ENCODE data around the gene STAP2.
A peak's percentile ranks its signal among the peaks of the same experiment; 100 is the strongest.

STAP2 gene, protein sequence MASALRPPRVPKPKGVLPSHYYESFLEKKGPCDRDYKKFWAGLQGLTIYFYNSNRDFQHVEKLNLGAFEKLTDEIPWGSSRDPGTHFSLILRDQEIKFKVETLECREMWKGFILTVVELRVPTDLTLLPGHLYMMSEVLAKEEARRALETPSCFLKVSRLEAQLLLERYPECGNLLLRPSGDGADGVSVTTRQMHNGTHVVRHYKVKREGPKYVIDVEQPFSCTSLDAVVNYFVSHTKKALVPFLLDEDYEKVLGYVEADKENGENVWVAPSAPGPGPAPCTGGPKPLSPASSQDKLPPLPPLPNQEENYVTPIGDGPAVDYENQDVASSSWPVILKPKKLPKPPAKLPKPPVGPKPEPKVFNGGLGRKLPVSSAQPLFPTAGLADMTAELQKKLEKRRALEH

DNA sequence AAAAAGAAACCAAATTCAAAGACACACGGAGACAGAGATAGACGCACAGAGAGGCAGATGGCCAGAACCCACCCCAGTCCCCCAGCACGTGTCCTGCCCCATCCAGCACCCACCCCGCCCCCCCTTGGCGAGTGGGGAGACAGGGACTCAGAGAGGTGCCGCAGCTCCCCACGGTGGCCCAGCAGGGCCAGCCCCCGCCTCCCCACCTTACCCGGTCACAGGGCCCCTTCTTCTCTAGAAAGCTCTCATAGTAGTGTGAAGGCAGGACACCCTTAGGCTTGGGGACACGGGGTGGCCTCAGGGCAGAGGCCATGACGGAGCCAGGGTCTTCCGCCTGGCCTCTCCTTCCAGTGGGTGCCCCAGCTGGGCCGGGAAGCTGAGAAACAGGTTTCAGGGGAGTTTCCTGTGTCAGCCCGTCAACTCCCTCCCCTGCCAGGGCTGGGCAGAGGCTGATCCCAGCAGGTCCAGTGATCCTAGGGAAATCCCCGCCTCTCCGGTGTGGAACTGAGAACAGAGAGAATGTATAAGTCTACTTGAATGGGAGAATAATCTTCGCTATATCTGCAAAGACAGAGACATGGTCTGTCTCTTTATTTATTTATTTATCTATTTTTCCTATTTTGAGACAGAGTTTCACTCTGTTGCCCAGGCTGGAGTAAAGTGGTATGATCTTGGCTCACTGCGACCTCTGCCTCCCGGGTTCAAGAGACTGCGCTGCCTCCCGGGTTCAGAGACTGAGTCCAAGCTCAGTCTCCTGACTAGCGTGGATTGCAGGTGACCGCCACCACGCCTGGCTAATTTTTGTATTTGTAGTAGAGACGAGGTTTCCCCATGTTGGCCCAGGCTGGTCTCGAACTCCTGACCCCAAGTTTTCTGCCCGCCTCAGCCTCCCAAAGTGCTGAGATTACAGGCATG is at the start of gene STAP2:
TSS of gene STAP2 (minus strand) at position 387 of the 915 bp plus-strand sequence. CDS start at position 313, 74 bp downstream.
- FAIRE-seq (no peak), DNase-seq (ENCODE audit: low spot score) (peak; percentile 52)

GRCh38 chr19:4386041-4386782 is 47.6 kb upstream of the STAP2 start:
- FAIRE-seq (no peak), DNase-seq (ENCODE audit: low spot score) (no peak)

DNA sequence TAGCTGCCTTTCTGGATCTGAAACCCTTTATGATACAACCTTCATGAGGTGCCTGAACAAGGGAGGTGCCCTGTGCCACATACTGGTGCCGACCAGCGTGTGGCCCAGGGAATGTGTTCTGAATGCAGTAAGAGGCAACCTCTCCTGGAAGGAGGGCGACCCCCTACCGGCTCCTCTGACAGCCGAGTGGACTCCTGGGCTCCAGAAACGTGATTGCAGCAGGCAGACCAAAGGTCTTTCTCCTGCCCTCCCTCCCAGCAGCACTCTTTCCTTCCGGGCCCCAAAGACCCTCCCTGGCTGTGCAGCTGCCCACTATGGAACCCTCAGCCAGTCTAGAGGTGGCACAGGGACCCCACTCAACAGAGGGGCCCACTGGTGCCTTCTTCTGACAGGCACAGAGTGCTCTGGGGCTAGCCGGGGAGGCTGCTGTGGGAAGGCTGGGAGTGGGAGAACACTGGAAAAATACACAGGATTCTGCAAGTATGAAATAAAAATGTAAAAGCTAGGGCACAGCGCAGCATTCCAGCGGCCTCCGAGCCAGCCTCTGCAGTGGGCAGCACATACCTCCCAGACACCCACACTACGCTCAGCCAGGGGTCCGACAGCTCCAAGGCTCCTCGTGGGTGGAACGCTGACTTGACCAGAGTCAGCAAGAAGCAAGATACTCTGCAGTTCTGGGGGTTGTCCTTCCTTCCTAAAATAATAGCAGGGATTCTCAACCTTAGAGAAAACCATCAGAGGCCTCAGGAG is 46.8 kb upstream of the STAP2 start:
- no peak for FAIRE-seq
- no peak for DNase-seq (ENCODE audit: low spot score)

- DNase-seq (ENCODE audit: low spot score) (no peak), FAIRE-seq (no peak)
Measured at GRCh38 chr19:4380254-4380727, 41.7 kb upstream of the STAP2 start.

DNA sequence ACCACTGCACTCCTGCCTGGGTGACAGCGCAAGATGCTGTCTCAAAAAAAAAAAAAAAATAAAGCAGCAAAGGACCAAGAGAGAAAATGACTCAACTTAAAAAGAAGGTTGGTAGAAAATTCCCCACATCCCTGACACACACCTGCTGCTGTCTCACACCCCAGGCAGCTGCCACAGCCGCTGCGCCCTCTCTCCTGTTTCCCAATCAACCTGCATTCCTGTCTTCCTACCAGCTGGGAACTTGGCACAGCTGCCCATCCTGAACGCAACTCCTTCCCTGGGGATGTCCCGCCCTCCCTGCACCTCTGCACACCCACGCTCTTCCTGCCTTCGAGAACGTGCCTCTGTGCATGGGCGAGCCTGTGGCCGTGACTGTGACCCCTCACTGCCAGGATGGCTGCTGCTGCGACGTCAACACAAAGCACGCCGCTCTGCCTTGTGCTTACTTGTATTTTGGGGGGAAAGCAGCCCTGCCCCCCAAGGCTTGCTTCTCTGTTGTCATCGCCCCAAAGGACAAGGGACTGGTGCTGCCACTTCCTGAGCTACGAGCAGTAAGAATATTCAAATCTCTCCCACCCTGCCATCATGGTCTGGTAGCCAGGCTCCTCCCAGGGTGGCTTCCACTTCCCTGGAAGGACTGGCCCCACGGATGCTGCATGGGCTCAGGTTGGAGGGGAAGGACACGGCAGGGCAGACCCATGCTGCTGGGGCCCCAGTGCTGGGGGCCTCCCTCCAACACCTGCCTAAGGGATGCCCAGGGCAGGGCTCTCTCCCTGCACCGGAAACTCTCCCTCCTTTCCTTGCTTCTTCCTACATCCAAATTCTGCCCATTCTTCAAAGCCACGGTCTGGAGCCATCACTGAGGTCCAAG is 41.0 kb upstream of the STAP2 start:
- DNase-seq (ENCODE audit: low spot score) (peak; percentile 89), FAIRE-seq (peak; percentile 77)

DNA sequence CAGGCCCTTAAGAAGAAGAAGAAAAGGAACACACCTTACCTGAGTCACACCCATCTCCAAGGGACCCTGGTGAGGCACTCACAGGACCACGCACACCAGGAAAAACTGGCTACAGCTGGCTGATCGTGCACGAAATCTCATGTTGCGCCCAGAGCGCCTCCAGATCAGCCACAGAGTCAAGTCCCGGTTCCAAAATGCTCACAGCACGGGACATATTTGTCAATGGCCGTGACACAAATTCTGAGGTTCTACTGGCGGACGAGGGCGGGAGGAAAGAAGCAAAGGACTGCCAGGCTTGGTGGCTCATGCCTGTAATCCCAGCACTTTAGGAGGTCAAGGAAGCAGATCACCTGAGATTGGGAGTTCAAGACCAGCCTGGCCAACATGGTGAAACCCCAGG is 40.3 kb upstream of the STAP2 start:
- no peak for FAIRE-seq

DNA sequence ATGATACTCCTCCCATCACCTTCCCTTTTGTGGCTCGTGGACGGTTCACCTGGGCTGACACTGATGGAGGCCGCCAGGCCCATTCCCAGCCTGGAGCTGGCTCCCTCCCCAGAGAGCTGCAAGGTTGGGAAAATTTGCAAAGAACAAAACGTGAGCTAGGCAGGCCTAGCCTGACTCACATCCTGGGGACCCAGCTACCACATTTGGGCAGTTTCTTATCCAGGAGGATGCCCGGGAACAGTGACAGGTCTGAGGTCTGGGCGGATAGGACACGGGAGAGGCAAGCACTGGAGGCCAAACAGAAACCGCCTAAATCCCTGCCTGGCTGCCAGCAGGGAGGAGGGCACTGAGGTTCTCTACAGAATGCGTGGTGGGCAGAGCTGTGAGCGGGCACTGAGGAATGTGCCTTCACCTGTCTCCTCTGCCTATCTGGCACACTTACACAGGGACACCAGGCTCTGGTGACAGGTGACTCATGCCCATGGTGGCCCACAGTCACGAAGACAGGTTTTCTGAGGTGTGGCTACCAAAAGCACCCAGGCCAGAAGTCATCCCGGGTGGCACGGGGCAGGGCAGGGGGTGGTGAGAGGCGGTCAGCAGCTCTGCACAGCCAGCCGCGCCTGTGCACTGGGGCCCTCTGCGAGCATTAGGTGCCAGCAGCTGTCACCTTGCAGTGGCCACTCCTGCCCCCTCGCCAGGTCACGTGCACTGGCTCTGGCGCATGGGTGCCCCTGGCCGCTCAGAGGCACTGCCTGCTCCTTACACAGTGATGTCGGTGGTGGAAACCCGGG is 38.6 kb upstream of the STAP2 start:
- FAIRE-seq, result peak; percentile 68
- peak; percentile 76 for DNase-seq (ENCODE audit: low spot score)

More for the DNA sequence above, 40.3 kb upstream of the STAP2 start:
- DNase-seq (ENCODE audit: low spot score), result no peak

GRCh38 chr19:4376671-4376990 is 38.0 kb upstream of the STAP2 start:
- FAIRE-seq (no peak), DNase-seq (ENCODE audit: low spot score) (no peak)

DNA sequence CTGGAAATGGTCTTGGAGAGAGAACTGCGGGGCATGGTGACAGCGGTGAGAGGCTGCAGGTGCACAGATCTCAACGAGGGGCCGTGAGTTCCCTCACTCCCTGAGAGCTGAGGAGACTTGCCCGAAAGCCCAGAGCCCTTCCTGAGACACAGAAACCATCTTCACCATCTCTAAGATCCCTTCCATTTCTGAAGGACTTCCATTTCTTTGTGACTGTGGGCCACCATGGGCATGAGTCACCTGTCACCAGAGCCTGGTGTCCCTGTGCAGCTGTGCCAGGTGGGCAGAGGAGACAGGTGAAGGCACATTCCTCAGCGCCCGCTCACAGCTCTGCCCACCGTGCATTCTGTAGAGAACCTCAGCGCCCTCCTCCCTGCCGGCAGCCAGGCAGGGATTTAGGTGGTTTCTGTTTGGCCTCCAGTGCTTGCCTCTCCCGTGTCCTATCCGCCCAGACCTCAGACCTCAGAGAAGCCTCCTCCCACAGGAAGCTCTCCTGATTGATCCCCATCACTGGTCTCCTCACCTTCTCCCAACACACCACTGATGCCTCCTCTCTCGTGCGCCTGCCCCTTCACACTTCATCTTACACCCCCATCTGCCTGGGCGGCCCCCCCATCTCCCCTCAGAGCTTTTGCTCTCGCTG is 37.5 kb upstream of the STAP2 start:
- no peak for FAIRE-seq
- no peak for DNase-seq (ENCODE audit: low spot score)

- no peak for FAIRE-seq
- peak; percentile 41 for DNase-seq (ENCODE audit: low spot score)
Measured at GRCh38 chr19:4375164-4376027, 36.8 kb upstream of the STAP2 start.

GRCh38 chr19:4374498-4375163 is 36.0 kb upstream of the STAP2 start:
- DNase-seq (ENCODE audit: low spot score) (peak; percentile 92), FAIRE-seq (peak; percentile 84)

- DNase-seq (ENCODE audit: low spot score) (peak; percentile 57), FAIRE-seq (no peak)
Measured at GRCh38 chr19:4373601-4374497, 35.2 kb upstream of the STAP2 start.

GRCh38 chr19:4373013-4373367 is 34.4 kb upstream of the STAP2 start:
- FAIRE-seq (no peak), DNase-seq (ENCODE audit: low spot score) (no peak)

DNA sequence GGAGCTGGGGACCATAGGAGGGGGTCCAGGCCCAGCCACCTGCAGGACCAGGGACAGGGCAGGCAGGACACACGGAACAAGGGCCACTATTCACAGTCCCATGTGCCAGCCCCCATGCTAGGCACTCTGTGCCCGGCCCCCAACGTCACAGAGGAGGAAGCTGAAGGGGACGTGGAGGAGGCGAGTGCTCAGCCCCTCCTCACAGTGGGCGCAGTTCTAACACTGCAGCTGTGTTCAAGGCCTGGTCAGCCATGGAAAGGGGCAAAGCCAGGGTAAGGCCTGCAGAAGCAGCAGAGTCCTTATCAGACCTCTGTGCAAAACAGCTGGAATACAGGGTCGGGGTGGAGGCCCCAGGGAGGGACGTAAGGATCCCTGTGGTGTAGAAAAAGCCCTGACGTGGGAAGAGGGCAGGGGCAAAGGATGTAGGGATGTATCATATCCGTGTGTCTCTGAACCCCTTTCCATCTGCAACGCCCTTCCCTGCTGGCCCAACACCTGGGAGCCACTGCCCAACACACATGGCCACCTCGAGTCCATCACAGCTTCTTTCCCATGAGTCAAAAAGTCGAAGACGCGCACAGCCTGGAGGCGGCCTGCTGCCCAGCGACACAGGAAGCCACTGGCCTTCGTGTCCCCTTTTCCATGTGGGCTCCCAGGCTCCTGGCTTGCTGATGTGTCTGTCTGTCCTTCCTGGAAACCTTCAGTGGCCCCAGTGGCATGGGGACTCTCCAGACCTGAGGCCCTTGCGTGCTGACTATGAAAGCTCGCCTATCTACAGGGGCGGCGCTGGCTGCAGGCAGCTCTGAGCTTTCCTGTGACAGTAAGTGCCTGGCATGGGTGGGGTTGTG is 33.8 kb upstream of the STAP2 start:
- no peak for DNase-seq (ENCODE audit: low spot score)
- FAIRE-seq, result no peak
